ENCODE data around the gene VCPKMT.

DNA sequence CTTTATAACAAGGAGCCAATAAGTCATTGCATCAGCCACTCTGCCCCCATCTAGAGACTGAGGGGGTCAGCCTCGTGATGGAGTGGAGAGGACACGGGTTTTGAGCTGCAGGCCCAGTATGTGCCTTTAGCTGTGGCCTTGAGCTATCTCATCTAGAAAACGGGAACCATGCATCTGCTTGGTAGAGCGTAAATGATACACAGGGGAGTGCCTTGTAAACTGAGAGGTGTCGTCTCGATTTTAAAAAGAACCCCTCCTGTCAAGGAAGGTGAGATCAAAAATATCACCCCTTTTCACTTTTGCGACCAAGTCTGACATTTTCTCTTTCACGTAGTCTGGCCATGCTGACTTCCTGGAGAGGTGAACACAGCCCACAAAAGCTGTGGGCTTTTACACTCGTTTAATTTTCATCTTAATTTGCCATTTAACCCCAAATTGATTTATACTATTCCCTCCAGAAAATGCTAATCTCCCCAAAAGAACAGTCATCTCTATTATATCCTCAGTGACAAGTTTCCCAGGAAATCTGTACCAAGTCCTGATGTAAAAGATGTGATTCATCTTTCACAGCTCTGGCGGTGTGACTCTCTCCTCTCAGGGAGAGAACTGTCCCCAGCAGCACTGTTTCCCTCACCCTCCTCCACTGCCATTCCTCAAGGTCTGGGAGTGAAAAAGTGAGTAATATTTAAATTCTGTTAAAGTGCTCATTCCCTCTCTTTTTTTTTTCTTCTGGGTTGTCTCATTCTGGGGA, 30.6 kb downstream of the VCPKMT start:
- no peak for TF ChIP-seq EP300 (IDR thresholded peaks at IDR 0.05; ENCODE audit: borderline replicate concordance)
- no peak for TF ChIP-seq YY1 (IDR thresholded peaks at IDR 0.05; ENCODE audit: low read depth)
- TF ChIP-seq, protein P1, sequence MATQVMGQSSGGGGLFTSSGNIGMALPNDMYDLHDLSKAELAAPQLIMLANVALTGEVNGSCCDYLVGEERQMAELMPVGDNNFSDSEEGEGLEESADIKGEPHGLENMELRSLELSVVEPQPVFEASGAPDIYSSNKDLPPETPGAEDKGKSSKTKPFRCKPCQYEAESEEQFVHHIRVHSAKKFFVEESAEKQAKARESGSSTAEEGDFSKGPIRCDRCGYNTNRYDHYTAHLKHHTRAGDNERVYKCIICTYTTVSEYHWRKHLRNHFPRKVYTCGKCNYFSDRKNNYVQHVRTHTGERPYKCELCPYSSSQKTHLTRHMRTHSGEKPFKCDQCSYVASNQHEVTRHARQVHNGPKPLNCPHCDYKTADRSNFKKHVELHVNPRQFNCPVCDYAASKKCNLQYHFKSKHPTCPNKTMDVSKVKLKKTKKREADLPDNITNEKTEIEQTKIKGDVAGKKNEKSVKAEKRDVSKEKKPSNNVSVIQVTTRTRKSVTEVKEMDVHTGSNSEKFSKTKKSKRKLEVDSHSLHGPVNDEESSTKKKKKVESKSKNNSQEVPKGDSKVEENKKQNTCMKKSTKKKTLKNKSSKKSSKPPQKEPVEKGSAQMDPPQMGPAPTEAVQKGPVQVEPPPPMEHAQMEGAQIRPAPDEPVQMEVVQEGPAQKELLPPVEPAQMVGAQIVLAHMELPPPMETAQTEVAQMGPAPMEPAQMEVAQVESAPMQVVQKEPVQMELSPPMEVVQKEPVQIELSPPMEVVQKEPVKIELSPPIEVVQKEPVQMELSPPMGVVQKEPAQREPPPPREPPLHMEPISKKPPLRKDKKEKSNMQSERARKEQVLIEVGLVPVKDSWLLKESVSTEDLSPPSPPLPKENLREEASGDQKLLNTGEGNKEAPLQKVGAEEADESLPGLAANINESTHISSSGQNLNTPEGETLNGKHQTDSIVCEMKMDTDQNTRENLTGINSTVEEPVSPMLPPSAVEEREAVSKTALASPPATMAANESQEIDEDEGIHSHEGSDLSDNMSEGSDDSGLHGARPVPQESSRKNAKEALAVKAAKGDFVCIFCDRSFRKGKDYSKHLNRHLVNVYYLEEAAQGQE (IDR thresholded peaks at IDR 0.05; ENCODE audit: low read depth), result no peak
- no peak for TF ChIP-seq CEBPB (IDR thresholded peaks at IDR 0.05)
- no peak for TF ChIP-seq ZBTB7A (IDR thresholded peaks at IDR 0.05; ENCODE audit: low read depth)
- TF ChIP-seq EGR1 (IDR thresholded peaks at IDR 0.05), result no peak
